KOPT-K1 (cell line): Measurements from ENCODE around the gene C1orf35.

Experiments
- H3K27ac ChIP-seq: fragments of 200-600 bp; sonication (generic); 2 replicates; pipeline ENCODE4 v1.5.1; 2016; ENCODE audit warnings: antibody characterized with exemption, mild to moderate bottlenecking, low read depth, low read length; ENCODE audit not compliant: poor library complexity, severe bottlenecking
- H3K36me3 ChIP-seq: fragments of 200-600 bp; sonication (generic); 2 replicates; pipeline ENCODE4 v1.5.1; 2017; ENCODE audit warnings: antibody characterized with exemption, mild to moderate bottlenecking, low read length, moderate library complexity; ENCODE audit not compliant: insufficient read depth
- H3K9me3 ChIP-seq: fragments of 200-600 bp; sonication (generic); 2 replicates; pipeline ENCODE4 v1.5.1; 2017; ENCODE audit warnings: antibody characterized with exemption, low read length, mild to moderate bottlenecking; ENCODE audit not compliant: insufficient read depth, poor library complexity, severe bottlenecking

C1orf35 gene

DNA sequence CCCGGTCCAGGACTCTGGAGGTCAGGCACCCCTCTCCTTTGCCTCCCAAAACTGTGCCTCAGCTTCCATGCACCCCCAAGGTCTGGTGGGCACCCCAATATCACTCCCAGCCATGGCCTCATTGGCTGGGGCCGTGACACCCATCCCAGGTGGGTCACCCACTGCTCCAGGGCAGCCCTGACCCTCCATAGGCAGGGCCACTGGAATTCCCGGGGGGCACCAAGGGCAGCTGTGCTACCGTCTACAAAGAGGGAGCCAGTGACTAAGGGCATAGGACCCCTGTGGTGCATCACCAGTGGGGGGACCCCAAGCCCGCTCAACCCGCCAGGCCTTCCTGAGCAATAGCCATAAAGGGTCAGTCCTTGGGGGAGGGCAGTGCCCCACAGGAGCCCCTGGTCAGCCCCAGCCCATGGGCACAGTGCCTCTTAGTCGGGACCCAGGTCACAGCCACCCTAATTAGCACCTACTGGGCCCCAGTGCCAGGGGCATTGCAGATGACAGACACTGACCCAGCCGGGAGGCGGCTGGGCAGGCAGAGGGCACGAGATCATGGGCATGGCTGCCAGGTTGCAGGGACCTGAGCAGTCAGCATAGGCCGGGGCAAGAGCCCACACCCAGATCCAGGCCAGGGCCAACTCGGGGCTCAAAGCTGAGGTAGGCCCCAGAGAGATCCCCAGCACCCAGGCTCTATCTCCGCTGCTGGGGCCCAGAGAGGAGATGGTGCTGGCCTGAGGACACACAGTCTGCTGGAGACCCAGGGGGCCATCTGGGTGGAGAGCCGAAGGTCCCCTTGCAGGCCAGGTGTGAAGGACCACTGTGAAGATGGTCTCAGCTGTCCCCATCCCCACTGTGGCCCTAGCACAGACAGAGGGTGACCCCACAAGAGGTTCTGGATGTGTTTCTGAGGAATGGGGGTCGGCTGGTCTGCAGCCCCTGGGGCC, 39.6 kb downstream of the C1orf35 start:
- H3K36me3 ChIP-seq, result no peaks in the 10 kb centered on the region
- H3K27ac ChIP-seq, result no peak overlapping the region

DNA sequence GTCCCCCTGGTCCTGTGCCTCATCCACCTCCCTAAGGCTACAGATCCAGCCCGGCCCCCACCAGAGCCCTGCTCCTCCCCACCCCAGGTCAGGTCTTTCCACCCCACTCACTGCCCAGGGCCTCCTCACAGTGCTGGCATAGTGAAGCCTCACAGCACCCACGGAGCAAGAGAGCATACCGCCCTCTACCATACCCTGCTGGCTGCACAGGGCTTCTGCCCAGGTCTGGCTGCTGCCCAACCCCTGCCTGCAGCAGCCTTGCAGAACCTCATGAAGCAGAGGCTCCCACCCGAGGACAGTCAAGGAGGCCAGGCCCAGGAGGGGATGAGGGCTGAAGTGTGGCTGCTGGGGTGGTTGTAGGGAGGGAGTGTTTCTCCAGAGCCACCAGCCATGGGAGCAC, 40.3 kb downstream of the C1orf35 start:
- H3K9me3 ChIP-seq, result no peaks in the 10 kb centered on the region
- H3K36me3 ChIP-seq, result no peaks in the 10 kb centered on the region
- H3K27ac ChIP-seq, result no peak overlapping the region

More for the DNA sequence above, 39.6 kb downstream of the C1orf35 start:
- no peaks in the 10 kb centered on the region for H3K9me3 ChIP-seq

DNA sequence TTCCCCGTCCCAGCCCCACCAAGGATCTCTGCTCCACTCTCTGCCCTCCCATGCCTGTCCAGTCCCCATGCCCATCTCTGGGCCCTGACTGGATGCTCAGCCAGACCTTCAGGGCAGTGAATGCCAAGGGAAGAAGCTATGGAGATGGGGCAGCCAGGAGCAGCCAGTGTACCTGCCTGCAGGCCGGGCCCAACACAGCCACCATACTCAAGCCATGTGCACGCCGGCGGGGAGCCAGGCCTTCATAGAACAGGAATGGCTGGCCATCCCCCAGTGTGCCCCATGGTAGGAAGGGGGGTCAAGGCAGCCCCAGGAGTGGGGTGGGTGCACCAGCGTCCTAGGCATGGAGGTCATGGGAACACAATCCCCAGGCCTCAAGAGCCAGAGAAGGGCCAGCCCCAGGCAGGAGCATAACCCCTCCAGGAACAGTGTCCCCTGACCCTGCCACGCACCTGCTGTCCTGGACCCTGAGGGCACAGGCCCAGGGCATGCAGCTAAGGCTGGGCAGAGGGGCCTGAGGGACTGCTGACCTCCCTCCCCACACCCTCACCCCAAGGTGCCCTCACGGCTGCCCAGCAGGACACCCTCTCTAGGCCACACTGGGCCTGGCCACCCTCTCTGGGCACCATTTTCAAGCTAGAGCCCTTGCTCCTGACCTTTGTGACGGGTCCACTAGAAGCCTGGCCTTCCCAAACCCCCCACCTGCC, 40.9 kb downstream of the C1orf35 start:
- Histone ChIP-seq H3K27ac (no peak overlapping the region), H3K9me3 (no peaks in the 10 kb centered on the region)

DNA sequence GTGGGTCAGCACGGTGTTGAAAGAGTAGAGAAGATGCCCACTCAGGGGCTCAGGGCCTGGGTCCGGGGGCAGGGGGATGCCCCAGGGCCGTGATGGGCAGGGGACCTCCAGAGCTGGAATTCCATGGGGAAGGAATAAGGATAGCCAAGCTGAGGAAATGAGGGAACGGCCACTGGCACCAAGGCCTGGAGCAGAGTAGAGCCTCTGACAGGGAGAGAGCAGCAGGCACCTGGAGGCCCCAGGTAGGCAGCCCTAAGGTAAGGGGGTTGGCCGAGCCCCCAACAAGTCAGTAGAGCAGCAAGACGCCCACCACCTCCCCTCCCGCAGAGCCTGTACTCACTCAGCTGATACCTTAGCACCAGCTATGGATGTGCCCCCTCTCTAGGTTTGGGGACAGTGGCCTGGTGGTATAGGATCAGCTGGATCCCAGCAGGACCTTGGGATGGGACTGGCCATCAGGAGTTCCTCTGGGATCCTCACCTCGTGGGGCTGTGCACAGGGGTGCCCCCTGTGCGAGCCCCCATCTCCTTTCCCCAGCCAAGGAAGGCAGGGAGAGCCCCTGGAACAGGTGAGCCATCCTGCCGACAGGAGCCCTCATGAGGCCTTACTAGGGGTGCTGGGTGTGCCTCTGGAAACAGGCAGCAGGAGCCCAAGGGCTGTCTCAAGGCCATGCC, 41.6 kb downstream of the C1orf35 start:
- Histone ChIP-seq H3K27ac (no peak overlapping the region), H3K9me3 (no peaks in the 10 kb centered on the region), H3K36me3 (no peaks in the 10 kb centered on the region)

More for the DNA sequence above, 40.9 kb downstream of the C1orf35 start:
- no peaks in the 10 kb centered on the region for H3K36me3 ChIP-seq

DNA sequence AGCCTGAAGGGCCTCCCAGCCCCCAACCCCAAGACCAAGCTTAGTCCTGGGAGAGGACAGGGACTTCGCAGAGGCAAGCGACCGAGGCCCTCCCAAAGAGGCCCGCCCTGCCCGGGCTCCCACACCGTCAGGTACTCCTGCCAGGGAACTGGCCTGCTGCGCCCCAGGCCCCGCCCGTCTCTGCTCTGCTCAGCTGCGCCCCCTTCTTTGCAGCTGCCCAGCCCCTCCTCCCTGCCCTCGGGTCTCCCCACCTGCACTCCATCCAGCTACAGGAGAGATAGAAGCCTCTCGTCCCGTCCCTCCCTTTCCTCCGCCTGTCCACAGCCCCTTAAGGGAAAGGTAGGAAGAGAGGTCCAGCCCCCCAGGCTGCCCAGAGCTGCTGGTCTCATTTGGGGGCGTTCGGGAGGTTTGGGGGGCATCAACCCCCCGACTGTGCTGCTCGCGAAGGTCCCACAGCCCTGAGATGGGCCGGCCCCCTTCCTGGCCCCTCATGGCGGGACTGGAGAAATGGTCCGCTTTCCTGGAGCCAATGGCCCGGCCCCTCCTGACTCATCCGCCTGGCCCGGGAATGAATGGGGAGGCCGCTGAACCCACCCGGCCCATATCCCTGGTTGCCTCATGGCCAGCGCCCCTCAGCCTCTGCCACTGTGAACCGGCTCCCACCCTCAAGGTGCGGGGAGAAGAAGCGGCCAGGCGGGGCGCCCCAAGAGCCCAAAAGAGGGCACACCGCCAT, 42.5 kb downstream of the C1orf35 start:
- no peaks in the 10 kb centered on the region for H3K36me3 ChIP-seq
- no peaks in the 10 kb centered on the region for H3K9me3 ChIP-seq
- no peak overlapping the region for H3K27ac ChIP-seq

DNA sequence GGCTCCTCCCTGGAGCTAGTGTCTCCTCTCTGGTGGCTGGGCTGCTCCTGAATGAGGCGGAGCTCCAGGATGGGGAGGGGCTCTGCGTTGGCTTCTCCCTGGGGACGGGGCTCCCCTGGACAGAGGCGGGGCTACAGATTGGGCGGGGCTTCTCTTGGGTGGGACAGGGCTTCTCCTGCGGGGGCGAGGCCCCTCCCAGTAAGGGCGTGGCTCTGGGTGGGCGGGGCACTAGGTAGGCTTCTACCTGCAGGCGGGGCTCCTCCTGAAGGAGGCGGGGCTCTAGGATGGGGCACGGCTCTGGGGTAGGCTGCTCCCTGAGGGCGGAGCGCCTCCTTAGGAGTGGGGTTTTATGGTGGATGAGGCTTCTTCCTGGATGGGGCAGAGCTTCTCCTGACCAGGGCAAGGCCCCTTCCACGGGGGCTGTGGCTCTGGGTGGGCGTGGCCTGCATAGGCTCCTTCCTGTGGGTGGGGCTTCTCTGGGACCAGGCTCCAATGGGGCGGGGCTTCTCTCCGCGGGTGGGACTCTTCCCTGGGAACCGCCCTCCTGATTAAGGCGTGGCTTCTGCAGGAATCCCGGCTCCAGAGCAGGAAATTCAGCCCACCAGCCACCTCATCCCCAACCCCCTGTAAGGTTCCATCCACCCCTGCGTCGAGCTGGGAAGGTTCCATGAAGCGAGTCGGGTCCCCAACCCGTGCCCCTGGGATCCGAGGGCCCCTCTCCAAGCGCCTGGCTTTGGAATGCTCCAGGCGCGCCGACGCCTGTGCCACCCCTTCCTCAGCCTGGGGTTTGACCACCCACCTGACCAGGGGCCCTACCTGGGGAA, 43.3 kb downstream of the C1orf35 start:
- no peak overlapping the region for H3K27ac ChIP-seq
- no peaks in the 10 kb centered on the region for H3K36me3 ChIP-seq
- H3K9me3 ChIP-seq, result no peaks in the 10 kb centered on the region

DNA sequence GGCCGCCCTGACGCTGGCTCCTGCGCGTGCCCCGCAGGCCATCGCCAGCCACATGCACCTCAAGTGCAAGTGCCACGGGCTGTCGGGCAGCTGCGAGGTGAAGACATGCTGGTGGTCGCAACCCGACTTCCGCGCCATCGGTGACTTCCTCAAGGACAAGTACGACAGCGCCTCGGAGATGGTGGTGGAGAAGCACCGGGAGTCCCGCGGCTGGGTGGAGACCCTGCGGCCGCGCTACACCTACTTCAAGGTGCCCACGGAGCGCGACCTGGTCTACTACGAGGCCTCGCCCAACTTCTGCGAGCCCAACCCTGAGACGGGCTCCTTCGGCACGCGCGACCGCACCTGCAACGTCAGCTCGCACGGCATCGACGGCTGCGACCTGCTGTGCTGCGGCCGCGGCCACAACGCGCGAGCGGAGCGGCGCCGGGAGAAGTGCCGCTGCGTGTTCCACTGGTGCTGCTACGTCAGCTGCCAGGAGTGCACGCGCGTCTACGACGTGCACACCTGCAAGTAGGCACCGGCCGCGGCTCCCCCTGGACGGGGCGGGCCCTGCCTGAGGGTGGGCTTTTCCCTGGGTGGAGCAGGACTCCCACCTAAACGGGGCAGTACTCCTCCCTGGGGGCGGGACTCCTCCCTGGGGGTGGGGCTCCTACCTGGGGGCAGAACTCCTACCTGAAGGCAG, 44.0 kb downstream of the C1orf35 start:
- Histone ChIP-seq H3K9me3 (no peaks in the 10 kb centered on the region), H3K36me3 (no peaks in the 10 kb centered on the region), H3K27ac (no peak overlapping the region)

DNA sequence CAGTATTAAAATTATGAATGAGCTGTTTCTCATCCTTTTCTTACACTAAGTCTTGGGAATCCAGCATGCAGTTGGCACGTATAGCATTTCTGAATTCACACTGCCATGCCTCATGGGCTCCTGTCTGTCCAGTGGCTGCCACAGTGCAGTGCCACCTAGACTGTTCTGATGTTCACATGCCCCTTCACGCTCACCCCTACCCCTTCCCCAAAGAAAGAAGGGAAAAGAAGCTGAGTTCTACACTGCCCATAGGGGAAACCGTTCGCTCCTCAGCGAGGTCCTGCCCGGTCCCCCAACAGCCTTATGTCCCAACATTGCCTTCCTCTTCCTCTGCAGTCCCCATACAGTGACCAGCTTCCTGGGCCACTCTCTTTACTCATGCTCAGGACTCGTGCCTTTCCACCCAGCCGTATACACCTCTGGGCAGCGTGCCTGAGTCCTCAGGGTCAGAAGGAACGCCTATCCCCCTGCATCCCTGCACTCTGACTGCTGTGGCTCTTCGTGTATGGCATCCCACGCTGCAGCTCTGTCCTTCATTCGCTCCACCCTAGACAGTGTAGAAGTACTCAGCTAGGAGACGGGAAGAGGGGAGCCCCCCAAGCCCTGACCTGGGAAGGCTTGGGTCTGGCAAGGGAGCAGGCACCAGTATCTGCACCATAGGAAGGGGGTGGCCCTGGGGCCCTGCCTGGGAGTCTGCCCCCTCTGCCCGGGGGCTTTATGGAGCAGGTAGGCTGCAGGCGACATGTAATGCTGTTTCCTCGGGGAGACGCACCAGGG, 44.8 kb downstream of the C1orf35 start:
- no peaks in the 10 kb centered on the region for H3K9me3 ChIP-seq
- no peak overlapping the region for H3K27ac ChIP-seq
- H3K36me3 ChIP-seq, result no peaks in the 10 kb centered on the region
